NCI-H82 (cell line): ENCODE measurements around the gene TOPORS.
A peak's percentile ranks its signal among the peaks of the same experiment; 100 is the strongest.
"Not testable (repeated sequence)": the region's sequence is repeated elsewhere in the genome, so short reads cannot be mapped to it uniquely, and the experiment has no call there.

Experiments
- DNase-seq: peaks from one replicate; lab custom pipeline; 2025; lab: John Stamatoyannopoulos, UW

The TOPORS gene

GRCh38 chr9:32566770-32567169 lies 14.4 kb upstream of the TOPORS start:
- no peak for DNase-seq

DNA sequence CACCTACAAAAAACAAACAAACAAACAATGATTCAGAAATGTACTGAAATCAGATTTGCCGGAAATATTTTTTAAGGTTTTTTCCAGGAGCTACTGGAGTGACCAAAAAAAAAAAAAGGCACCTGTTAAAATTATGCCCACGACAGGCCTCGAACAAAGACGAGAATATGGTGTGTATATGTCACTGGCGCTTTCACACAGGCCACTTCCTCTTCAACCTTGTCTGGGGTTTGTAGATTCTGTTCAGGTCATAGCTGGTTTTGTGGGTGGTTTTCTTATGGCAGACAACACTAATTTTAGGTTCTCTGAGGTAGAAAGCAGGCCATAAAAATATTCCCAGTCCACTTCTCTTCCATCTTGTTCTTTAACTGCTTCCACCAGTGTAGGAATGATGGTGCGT lies 13.6 kb upstream of the TOPORS start:
- DNase-seq = no peak

DNA sequence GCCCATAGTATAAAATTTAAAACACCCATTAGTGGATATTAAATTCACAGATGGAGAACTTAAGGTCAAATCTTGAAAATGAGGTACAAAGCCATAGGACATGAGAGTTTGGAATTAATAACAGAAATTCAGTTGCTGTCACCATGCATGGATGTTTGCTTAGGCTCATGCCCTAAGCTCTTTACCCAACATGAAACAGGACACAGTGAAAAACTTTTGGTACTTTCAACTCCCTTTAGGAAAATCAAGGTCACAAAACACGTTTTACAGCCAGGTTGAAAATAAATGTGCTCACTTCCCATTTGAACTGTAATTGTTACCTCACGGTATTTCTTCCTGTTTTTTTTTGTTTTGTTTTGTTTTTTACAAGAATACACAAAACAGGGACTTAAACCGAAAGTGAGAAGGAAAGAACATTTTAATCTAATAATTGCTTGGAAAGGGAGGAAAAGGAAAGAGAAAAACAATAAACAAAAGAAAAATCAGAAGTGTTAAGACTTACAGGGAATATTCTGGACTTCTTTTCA lies 6.1 kb upstream of the TOPORS start:
- DNase-seq = no peak

DNA sequence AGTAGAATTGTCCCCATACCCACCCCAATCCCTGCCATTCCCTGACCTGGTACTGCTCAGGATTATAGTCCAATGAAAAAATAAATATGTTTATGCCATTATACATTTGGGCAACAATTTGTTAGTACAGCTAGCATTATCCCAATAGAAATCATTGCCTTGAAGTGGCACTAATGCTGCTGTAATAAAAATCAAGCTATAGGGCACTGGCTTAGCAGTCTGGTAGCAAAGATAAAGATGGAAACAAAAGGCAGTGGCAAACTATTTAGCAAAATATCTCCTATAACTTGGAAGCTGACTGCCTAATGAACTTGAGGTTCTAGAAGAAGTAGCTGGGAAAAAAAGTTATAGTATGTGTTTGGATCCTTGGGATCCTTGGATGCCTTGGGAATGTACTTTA lies 2.2 kb upstream of the TOPORS start:
- no peak for DNase-seq

DNA sequence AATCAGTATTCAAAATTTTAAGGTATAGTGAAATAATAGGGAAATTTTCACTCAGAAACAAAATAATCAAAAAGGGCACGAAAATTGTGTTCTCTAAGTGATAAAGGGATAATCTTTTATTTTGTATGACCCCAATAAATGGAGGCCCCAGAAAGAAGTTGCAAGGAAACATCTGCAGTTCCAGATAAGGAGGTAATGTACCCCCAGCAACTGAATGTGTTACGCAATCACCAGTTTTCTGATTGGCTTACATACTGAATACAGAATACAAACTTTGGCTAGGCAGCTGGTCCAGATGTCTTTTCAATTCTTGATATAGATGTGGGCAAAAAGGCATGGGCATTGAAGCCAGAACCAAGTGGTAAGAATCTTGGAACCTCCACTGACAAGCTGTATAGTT lies 1.7 kb upstream of the TOPORS start:
- DNase-seq = no peak

DNA sequence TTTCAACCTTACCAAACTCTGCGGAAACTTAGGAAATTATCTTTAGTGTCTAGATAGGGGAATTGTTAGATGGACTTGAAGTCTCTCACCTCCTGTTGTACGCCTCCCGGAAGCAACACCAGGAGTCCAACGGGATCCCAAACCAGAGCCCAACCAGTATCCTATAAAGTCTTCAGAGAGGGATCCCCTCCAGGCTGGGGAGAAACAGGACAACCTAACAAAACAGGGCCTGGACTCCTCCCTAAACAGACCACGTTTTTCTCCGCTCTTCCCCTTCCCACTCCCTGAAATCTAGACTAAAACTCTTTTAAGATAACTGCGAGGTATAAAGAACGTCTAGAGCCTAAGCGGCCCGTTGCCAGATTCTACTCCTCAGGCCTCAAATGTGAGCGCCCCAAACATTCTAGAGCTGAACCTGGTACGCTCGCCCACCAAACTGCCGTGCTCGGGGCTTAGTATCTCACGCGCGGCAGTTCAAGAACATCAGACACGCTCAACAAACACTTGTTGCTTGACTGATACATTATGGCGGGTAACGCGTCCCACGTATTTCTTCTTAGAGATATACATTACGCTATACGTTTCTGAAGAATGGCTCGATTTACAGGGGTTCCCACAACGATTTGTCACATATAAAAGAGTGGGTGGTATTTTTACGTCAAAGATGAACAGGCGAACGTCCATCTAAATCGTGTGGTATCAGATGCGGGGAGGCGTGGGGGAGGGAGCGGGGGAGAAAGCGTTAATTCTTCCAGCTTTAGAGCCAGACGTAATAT lies 922 bp downstream of the TOPORS start:
- peak; percentile 61 for DNase-seq

DNA sequence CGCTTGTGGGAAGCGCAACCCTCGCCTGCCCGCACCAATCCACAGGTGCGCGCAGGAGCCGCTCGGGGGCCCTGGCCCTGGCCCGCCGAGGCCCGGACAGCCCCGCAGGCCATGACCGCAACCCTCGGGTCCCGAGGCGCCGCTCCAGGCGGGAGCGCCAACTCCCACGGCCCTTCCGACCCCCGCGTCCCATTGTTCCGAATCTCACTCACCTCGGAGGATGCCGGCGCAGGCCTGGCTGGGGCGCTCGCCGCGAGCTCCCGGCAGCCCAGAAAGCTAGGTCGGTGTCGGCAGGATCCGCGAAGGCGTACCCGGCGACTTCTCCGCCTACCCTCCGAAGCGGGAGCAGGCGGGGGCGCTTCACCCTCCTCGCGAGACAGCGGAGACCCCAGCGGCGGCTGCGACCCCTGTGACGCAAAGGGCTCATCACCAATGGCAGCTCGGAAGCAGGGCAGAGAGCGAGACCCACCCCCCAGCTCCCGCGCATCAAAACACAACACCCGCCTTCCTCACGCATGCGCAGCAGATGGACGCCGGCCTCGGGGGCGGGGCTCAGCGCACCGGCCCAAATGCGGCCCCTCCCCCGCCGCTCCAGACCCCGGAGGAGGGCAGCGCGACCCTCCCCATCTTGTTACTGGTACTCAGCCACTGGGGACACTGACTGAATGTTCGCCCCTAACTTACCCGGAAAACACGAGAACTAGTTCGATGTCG lies 1.7 kb downstream of the TOPORS start:
- DNase-seq = peak; percentile 96

DNA sequence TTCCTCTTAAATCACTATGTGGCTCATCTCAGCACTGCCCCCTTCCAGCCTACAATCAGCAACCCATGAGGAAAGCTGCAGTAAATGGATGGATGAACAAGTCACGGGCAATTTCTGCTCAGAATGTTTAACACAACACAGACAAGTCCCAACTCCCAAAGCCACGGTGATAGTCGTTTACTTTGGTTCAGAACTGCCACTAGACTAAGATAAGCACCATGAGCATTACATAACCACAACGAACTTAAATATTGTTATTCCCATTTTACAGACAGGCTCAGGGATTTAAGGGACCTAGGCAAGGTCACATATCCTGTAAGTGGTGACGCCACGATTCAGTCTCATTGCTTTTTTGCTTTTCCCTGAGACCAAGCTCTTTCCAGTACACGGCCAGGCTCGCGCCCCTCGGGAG lies 2.2 kb downstream of the TOPORS start:
- DNase-seq = peak; percentile 33

GRCh38 chr9:32548213-32548612 lies 4.2 kb downstream of the TOPORS start:
- not testable (repeated sequence) for DNase-seq

- DNase-seq = no peak
These were observed 6.5 kb downstream of the TOPORS start for GRCh38 chr9:32545884-32546283.

DNA sequence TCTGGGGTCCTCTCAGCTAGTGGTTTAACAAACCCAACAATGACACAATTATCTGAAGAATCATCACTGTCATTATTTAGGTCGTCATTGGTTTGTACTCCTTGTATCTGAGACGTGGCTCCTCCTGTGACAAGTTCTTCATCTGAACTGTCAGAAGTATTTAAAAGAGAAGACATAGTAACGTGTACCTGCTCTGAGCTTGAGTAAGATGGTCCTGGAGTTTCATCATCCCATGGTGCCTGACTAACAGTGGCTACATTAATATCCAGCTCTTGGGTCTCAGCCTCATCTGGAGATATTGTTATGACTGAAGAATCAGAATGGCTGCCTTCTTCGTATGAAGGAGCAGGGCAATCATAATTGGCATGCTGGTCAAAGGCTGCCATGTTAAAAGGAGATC lies 9.3 kb downstream of the TOPORS start:
- DNase-seq = no peak

- DNase-seq = no peak
These were observed 18.6 kb downstream of the TOPORS start for GRCh38 chr9:32533816-32534215.

- peak; percentile 67 for DNase-seq
These were observed 19.1 kb downstream of the TOPORS start for GRCh38 chr9:32533336-32533735.

DNA sequence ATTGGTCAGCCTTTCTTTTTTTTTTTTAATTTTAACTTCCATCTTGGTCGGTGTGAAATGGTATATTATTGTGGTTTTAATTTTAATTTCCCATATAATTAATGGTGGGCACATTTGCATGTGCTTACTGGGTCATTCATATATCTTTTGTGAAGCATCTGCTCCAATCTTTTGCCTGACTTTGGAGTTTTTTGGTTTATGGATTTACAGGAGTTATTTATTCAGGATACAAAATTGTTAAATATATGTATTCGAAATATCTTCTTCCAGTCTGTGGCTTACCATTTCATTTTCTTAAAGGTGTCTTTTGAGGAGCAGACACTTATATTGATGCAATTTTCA lies 25.7 kb downstream of the TOPORS start:
- DNase-seq = no peak

DNA sequence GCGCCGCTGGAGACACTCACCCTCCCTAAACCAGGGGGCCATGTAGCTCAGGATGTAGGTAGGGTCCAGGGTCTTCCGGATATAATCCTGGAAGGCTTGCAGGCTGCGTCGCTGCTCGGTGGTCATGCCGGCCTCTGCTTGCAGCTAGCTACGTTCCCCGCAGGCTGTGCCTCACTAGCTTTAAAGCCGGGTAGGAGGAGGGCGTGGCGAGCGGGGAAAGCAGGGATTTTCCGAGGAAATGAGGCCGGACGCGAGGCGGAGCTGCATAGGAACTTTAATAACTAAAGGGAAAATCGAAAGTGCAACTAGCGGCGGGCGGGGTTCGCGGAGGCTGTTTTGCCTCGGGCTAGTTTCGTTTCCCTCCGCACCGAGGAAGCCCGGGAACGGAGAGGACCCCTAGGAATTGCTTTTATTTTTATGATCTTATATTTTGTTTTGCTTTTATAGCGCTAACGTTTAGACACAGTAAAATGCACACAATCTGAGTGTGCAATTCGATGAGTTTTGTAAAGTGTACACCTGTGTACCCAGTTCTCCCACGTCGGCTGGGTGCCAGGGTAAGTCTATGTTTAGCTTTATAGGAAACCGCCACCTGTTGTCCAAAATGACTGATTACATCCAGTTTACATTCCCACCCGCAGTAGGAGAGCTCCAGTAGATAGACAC lies 26.2 kb downstream of the TOPORS start, which contains the start of gene RIGI:
Gene RIGI (minus strand): TSS at position 156 of the 666 bp plus-strand sequence. CDS start 30 bp downstream, at position 126.
- DNase-seq = peak; percentile 77

DNA sequence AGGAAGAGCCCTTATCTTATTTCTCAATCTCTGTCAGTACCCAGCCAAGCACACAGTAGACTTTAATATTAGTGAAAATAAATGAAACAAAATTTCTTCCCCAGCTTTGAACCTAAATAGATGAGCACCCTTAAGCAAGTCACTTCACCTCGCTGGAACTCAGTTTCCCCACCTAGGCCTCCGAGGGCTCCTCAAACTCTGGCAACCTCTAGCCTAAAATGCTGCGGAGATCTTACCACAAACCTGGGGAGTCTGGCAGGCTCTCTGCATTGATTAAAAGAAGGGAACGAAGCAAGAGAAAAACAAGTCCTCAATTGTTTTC lies 26.7 kb downstream of the TOPORS start:
- DNase-seq = no peak

GRCh38 chr9:32524892-32525708 lies 27.3 kb downstream of the TOPORS start:
- DNase-seq = no peak

DNA sequence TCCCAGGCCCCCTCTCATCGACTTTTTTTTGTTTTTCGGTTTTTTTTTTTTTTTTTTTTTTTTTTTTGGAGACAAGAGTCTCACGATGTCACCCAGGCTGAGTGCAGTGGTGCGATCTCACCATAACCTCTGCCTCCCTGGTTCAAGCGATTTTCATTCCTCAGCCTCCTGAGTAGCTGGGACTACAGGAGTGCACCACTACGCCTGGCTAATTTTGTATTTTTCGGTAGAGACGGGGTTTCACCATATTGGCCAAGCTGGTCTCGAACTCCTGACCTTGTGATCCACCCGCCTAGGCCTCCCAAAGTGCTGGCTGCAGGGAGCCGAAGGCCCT lies 27.9 kb downstream of the TOPORS start:
- not testable (repeated sequence) for DNase-seq

DNA sequence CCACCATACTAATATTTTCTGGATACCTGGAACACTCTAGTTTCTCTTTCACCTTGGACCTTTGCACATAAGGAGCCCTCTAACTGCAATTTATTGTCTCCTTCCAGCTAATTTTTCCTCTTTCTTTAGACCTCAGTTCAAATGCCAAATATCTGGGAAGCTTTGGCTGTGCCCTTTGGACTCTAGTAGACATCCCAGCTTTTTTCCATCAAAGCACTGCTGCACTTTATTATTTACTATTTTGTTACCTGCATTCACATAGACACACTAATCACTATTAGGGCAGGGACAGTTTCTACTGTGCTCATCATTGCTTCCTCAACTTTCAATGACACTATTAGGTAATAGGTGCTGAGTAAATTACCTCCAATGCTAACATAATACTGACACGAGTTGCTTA lies 28.5 kb downstream of the TOPORS start:
- no peak for DNase-seq

DNA sequence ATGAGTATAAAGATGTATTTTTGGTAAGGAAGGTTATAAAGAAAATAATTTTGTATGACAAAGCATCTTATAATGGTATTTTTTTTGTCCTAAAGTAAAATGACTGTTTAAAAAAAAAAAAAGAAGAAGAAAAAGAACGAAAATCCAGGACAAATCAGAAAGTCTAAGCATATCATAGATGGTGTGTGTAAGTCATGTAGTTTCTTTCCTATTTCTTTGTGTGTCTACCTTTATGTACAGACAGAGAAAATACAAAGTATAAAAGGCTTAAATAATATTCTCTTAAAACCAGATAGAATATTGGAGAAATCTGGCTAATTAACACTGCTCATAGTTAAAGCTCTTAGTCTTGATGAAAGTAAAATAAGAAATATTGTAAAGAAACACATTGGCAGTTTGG lies 34.1 kb downstream of the TOPORS start:
- DNase-seq = no peak

DNA sequence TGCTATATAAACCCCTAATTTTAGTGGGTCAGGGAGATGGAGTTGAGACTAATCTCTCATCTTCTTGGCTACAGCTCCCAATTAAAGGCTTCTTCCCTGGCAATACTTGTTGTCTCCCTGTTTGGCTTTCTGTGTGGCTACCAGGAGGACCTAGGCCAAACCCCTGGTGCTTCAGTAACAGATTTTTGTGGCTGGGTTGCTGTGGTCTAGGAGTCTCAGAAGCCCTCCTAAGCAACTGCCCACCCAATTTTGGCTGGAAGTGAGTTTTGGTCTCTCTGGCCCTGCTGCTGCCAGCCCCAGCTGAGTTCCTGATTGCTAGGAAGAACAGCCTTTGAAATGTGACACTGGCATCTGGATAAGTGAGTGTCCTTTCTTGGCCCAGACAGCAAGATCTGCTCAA lies 36.1 kb downstream of the TOPORS start:
- DNase-seq = no peak

GRCh38 chr9:32508728-32509127 lies 43.7 kb downstream of the TOPORS start:
- no peak for DNase-seq
